Measurements from ENCODE around the gene FAM151B. TPM values are rescaled to one million over a fixed set of nuclear protein-coding genes. Genes with fewer than 3 reads are reported as not detected.

FAM151B gene
- total RNA-seq, 1 experiment from 2014 or later, result 2.4 TPM

GRCh38 chr5:80508844-80509243 is 20.9 kb downstream of the FAM151B start:
- no peak overlapping the region for H3K27ac Mint-ChIP-seq (ENCODE audit: unreplicated experiment)
- intact Hi-C loops (cut with micrococcal nuclease; ENCODE audit: unreplicated experiment), result no loop called here
- Histone ChIP-seq H3K4me1 (no peaks in the 10 kb centered on the region), H3K4me3 (ENCODE audit: low read depth, low read length) (no peak overlapping the region), H3K9me3 (no peaks in the 10 kb centered on the region), H3K27me3 (replicated peaks; ENCODE audit: control insufficient read depth, insufficient read depth, low read length) (no peaks in the 10 kb centered on the region), H3K36me3 (ENCODE audit: control insufficient read depth, insufficient read depth, low read length) (no peaks in the 10 kb centered on the region)
- CTCF ChIA-PET, result interaction anchor here (0.6 kb wide), 1 partner anchor 117 kb away, joined by 3 read pairs; no protein-coding TSS in a partner anchor
- no peaks in the 10 kb centered on the region for H3K36me3 Mint-ChIP-seq (ENCODE audit: insufficient read depth, unreplicated experiment)
- POLR2A ChIA-PET, result no interaction called here
- H3K27me3 Mint-ChIP-seq (ENCODE audit: insufficient read depth, unreplicated experiment), result no peaks in the 10 kb centered on the region
- TF ChIP-seq CTCF (IDR thresholded peaks at IDR 0.05; ENCODE audit: insufficient read depth in 1 of 2, low read depth in 1 of 2, low read length in 1 of 2, severe bottlenecking in 1 of 2, unreplicated experiment in 1 of 2), result no peak
- no peak overlapping the region for H3K4me3 Mint-ChIP-seq (ENCODE audit: unreplicated experiment)
- no peaks in the 10 kb centered on the region for H3K4me1 Mint-ChIP-seq (ENCODE audit: low read depth, unreplicated experiment)
- BruUV-seq (replicated peaks), result no TSS peak
- H3K9me3 Mint-ChIP-seq (ENCODE audit: unreplicated experiment), result no peaks in the 10 kb centered on the region
- DNase-seq, result no peak

- DNase-seq, result no peak
- intact Hi-C loops (cut with micrococcal nuclease; ENCODE audit: unreplicated experiment), result no loop called here
- H3K27me3 ChIP-seq (replicated peaks; ENCODE audit: control insufficient read depth, insufficient read depth, low read length), result no peaks in the 10 kb centered on the region
- Mint-ChIP-seq H3K4me3 (ENCODE audit: unreplicated experiment) (no peak overlapping the region), H3K27me3 (ENCODE audit: insufficient read depth, unreplicated experiment) (no peaks in the 10 kb centered on the region), H3K4me1 (ENCODE audit: low read depth, unreplicated experiment) (no peaks in the 10 kb centered on the region), H3K9me3 (ENCODE audit: unreplicated experiment) (no peaks in the 10 kb centered on the region), H3K27ac (ENCODE audit: unreplicated experiment) (no peak overlapping the region), H3K36me3 (ENCODE audit: insufficient read depth, unreplicated experiment) (no peaks in the 10 kb centered on the region)
- H3K9me3 ChIP-seq, result no peaks in the 10 kb centered on the region
- no peak overlapping the region for H3K4me3 ChIP-seq (ENCODE audit: low read depth, low read length)
- no peaks in the 10 kb centered on the region for H3K4me1 ChIP-seq
- no peak for TF ChIP-seq CTCF (IDR thresholded peaks at IDR 0.05; ENCODE audit: insufficient read depth in 1 of 2, low read depth in 1 of 2, low read length in 1 of 2, severe bottlenecking in 1 of 2, unreplicated experiment in 1 of 2)
- BruUV-seq (replicated peaks), result no TSS peak
- POLR2A ChIA-PET, result no interaction called here
- CTCF ChIA-PET, result no interaction called here
- no peaks in the 10 kb centered on the region for H3K36me3 ChIP-seq (ENCODE audit: control insufficient read depth, insufficient read depth, low read length)
These were observed 21.5 kb downstream of the FAM151B start for GRCh38 chr5:80509362-80509761.

- no TSS peak for BruUV-seq (replicated peaks)
These were observed 28.9 kb downstream of the FAM151B start for GRCh38 chr5:80516826-80517225.

More at GRCh38 chr5:80516826-80517225, 28.9 kb downstream of the FAM151B start:
- H3K9me3 Mint-ChIP-seq (ENCODE audit: unreplicated experiment), result no peaks in the 10 kb centered on the region
- Histone ChIP-seq H3K4me1 (no peaks in the 10 kb centered on the region), H3K9me3 (no peaks in the 10 kb centered on the region), H3K27me3 (replicated peaks; ENCODE audit: control insufficient read depth, insufficient read depth, low read length) (no peaks in the 10 kb centered on the region), H3K36me3 (ENCODE audit: control insufficient read depth, insufficient read depth, low read length) (no peaks in the 10 kb centered on the region), H3K4me3 (ENCODE audit: low read depth, low read length) (no peak overlapping the region)
- no peak overlapping the region for H3K27ac Mint-ChIP-seq (ENCODE audit: unreplicated experiment)
- H3K4me1 Mint-ChIP-seq (ENCODE audit: low read depth, unreplicated experiment), result no peaks in the 10 kb centered on the region
- ChIA-PET POLR2A (no interaction called here), CTCF (no interaction called here)
- DNase-seq, result no peak
- intact Hi-C loops (cut with micrococcal nuclease; ENCODE audit: unreplicated experiment), result no loop called here
- no peak overlapping the region for H3K4me3 Mint-ChIP-seq (ENCODE audit: unreplicated experiment)
- TF ChIP-seq CTCF (IDR thresholded peaks at IDR 0.05; ENCODE audit: insufficient read depth in 1 of 2, low read depth in 1 of 2, low read length in 1 of 2, severe bottlenecking in 1 of 2, unreplicated experiment in 1 of 2), result no peak
- no peaks in the 10 kb centered on the region for H3K36me3 Mint-ChIP-seq (ENCODE audit: insufficient read depth, unreplicated experiment)
- H3K27me3 Mint-ChIP-seq (ENCODE audit: insufficient read depth, unreplicated experiment), result no peaks in the 10 kb centered on the region

Data from Caco-2 (cell line).